ENCODE data around the gene MDM2. TPM values are rescaled to one million over a fixed set of nuclear protein-coding genes. Genes with fewer than 3 reads are reported as not detected.

Gene MDM2
- total and polyA plus RNA-seq, 2 of the 8 experiments (the other 6 are each of a cell fraction or from before 2014, with no cell fraction given), result 15.1 to 115 TPM

- TF ChIP-seq CHD7 (IDR thresholded peaks at IDR 0.05; ENCODE audit: insufficient replicate concordance, low read length), result no peak
- TF ChIP-seq PHF8 (conservative IDR thresholded peaks at IDR 0.05; ENCODE audit: low read depth, low read length), result no peak
- no peak for TF ChIP-seq SIRT6 (IDR thresholded peaks at IDR 0.05; ENCODE audit: low read length)
- no peak for TF ChIP-seq KDM4A (IDR thresholded peaks at IDR 0.05; ENCODE audit: low read depth, low read length, severe bottlenecking)
- no peak for TF ChIP-seq BACH1 (IDR thresholded peaks at IDR 0.05; ENCODE audit: low read length)
- no peak for TF ChIP-seq JUND (IDR thresholded peaks at IDR 0.05; ENCODE audit: low read length)
- no peak for TF ChIP-seq NRF1 (IDR thresholded peaks at IDR 0.05; ENCODE audit: low read depth, low read length)
Measured at GRCh38 chr12:68824131-68824530, 16.2 kb downstream of the MDM2 start (continued).

Measured in H1 (cell line).